Mesenchymal stem cell (in vitro differentiated cells and primary cell): ENCODE data around the gene ZZZ3.
A peak's percentile ranks its signal among the peaks of the same experiment; 100 is the strongest.
"Not testable (repeated sequence)": the region's sequence is repeated elsewhere in the genome, so short reads cannot be mapped to it uniquely, and the experiment has no call there.

Source experiments
- DNase-seq: peaks from one replicate; pipeline ENCODE4 v3.0.0-alpha.2; 2013
- H2AFZ ChIP-seq: one replicate; pipeline ENCODE4 v1.6.1; 2013; ENCODE audit warnings: low read depth, mild to moderate bottlenecking, control low read depth, inconsistent platforms, low read length, moderate library complexity
- H2AK5ac ChIP-seq: 2 replicates; pipeline ENCODE4 v1.6.1; 2013; ENCODE audit warnings: low read length, moderate library complexity, mild to moderate bottlenecking, inconsistent platforms; ENCODE audit not compliant: severe bottlenecking
- H2BK120ac ChIP-seq: one replicate; pipeline ENCODE4 v1.6.1; 2013; ENCODE audit warnings: low read depth, mild to moderate bottlenecking, inconsistent platforms, low read length, moderate library complexity
- H2BK12ac ChIP-seq, 2 experiments: one replicate each; pipeline ENCODE4 v1.6.1; 2013; ENCODE audit warnings: inconsistent platforms in 2 of 2, low read length in 2 of 2, mild to moderate bottlenecking in 2 of 2, moderate library complexity in 2 of 2, control low read depth in 1 of 2
- H2BK15ac ChIP-seq: one replicate; pipeline ENCODE4 v1.6.1; 2013; ENCODE audit warnings: mild to moderate bottlenecking, low read depth, inconsistent platforms; ENCODE audit not compliant: poor library complexity, severe bottlenecking
- H2BK5ac ChIP-seq: 2 replicates; pipeline ENCODE4 v1.6.1; 2013; ENCODE audit warnings: low read depth, mild to moderate bottlenecking, low read length, control low read depth, inconsistent platforms; ENCODE audit not compliant: poor library complexity, severe bottlenecking
- H3K14ac ChIP-seq, 2 experiments: one replicate each; pipeline ENCODE4 v1.6.1; 2013; ENCODE audit warnings: inconsistent platforms in 2 of 2, low read length in 2 of 2, control low read depth in 1 of 2, mild to moderate bottlenecking in 1 of 2, moderate library complexity in 1 of 2
- H3K18ac ChIP-seq, 2 experiments: one replicate each; pipeline ENCODE4 v1.6.1; 2013; ENCODE audit warnings: inconsistent platforms in 2 of 2, low read length in 2 of 2, control low read depth in 1 of 2, low read depth in 1 of 2, mild to moderate bottlenecking in 1 of 2
- H3K23ac ChIP-seq, 2 experiments: one replicate each; pipeline ENCODE4 v1.6.1; 2013; ENCODE audit warnings: inconsistent platforms in 2 of 2, low read length in 2 of 2, mild to moderate bottlenecking in 2 of 2, moderate library complexity in 2 of 2, control low read depth in 1 of 2
- H3K27ac ChIP-seq: 2 replicates; pipeline ENCODE4 v1.5.1; 2013; ENCODE audit warnings: mild to moderate bottlenecking, moderate library complexity, low read length, control low read depth, inconsistent platforms; ENCODE audit not compliant: poor library complexity, severe bottlenecking
- H3K27me3 ChIP-seq, 2 experiments: 2 replicates each; pipeline versions ENCODE4 v1.6.1 to v1.7.0; 2013; ENCODE audit warnings: low read length in 2 of 2, mild to moderate bottlenecking in 2 of 2, moderate library complexity in 2 of 2, control low read depth in 1 of 2, inconsistent platforms in 1 of 2; ENCODE audit not compliant: control insufficient read depth in 1 of 2, insufficient read depth in 1 of 2
- H3K36me3 ChIP-seq, 2 experiments: 2 replicates each; pipeline versions ENCODE4 v1.6.1 to v1.7.0; 2013; ENCODE audit warnings: low read length in 2 of 2, control low read depth in 1 of 2, inconsistent platforms in 1 of 2, low read depth in 1 of 2, mild to moderate bottlenecking in 1 of 2; ENCODE audit not compliant: insufficient read depth in 2 of 2, control insufficient read depth in 1 of 2
- H3K4ac ChIP-seq, 2 experiments: one replicate each; pipeline ENCODE4 v1.6.1; 2013; ENCODE audit warnings: inconsistent platforms in 2 of 2, low read length in 2 of 2, mild to moderate bottlenecking in 2 of 2, moderate library complexity in 2 of 2, control low read depth in 1 of 2, low read depth in 1 of 2
- H3K4me1 ChIP-seq: 2 replicates; pipeline ENCODE4 v1.6.1; 2013; ENCODE audit warnings: low read depth, low read length, control low read depth; ENCODE audit not compliant: control insufficient read depth, insufficient read depth
- H3K4me2 ChIP-seq: 2 replicates; pipeline ENCODE4 v1.6.1; 2013; ENCODE audit warnings: low read length, mild to moderate bottlenecking, inconsistent platforms; ENCODE audit not compliant: poor library complexity, severe bottlenecking
- H3K4me3 ChIP-seq, 2 experiments: 2 replicates each; pipeline versions ENCODE4 v1.5.1 to v1.7.0; 2013; ENCODE audit warnings: low read length in 2 of 2, mild to moderate bottlenecking in 2 of 2, control low read depth in 1 of 2, low read depth in 1 of 2; ENCODE audit not compliant: insufficient read depth in 1 of 2
- H3K79me1 ChIP-seq: replicated peaks from 2 replicates; pipeline ENCODE4 v1.6.1; 2013; ENCODE audit warnings: mild to moderate bottlenecking, control low read depth, low read length, inconsistent platforms; ENCODE audit not compliant: poor library complexity, severe bottlenecking
- H3K9ac ChIP-seq: 2 replicates; pipeline ENCODE4 v1.7.0; 2013; ENCODE audit warnings: mild to moderate bottlenecking, low read length, moderate library complexity
- H3K9me3 ChIP-seq: 2 replicates; pipeline ENCODE4 v1.7.0; 2013; ENCODE audit warnings: mild to moderate bottlenecking, low read length; ENCODE audit not compliant: control insufficient read depth
- H4K8ac ChIP-seq: one replicate; pipeline ENCODE4 v1.6.1; 2013; ENCODE audit warnings: inconsistent platforms, mild to moderate bottlenecking, low read length, moderate library complexity
- H4K91ac ChIP-seq: one replicate; pipeline ENCODE4 v1.6.1; 2013; ENCODE audit warnings: mild to moderate bottlenecking, low read length, inconsistent platforms
- WGBS: methylation state at CpG from one replicate; pipeline ENCODE4 v1.1.7; 2013; ENCODE audit warnings: mixed read lengths; 5-methylcytosine and 5-hydroxymethylcytosine counted together

The ZZZ3 gene

DNA sequence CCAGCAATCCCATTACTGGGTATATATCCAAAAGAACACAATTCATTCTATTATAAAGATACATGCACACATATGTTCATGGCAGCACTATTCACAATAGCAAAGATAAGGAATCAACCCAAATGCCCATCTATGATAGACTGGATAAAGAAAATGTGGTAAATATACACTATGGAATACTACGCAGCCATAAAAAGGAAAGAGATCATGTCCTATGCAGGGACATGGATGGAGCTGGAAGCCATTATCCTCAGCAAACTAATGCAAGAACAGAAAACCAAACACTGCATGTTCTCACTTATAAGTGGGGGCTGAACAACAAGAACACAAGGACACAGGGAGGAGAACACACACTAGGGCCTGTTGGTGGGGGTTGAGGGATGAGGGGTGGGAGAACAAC lies 17.2 kb upstream of the ZZZ3 start:
- H3K27me3 ChIP-seq = not testable (repeated sequence)
- 100% methylated on average over 1 of the region's 1 CpG for WGBS

GRCh38 chr1:77697441-77697840 lies 15.0 kb upstream of the ZZZ3 start:
- H2BK15ac ChIP-seq = no peak overlapping the region
- no peak overlapping the region for H2BK120ac ChIP-seq
- no peak overlapping the region for H2BK12ac ChIP-seq
- no peak overlapping the region for H3K4me2 ChIP-seq
- WGBS = 100% methylated on average over 2 of the region's 3 CpGs
- no peak overlapping the region for H3K18ac ChIP-seq
- H3K4ac ChIP-seq = no peak overlapping the region
- H3K9me3 ChIP-seq = no peaks in the 10 kb centered on the region
- no peak overlapping the region for H2AK5ac ChIP-seq
- H3K4me1 ChIP-seq = no peaks in the 10 kb centered on the region
- no peaks in the 10 kb centered on the region for H3K27me3 ChIP-seq
- H4K8ac ChIP-seq = no peak overlapping the region
- no peak overlapping the region for H3K23ac ChIP-seq
- H3K14ac ChIP-seq = no peak overlapping the region
- no peak overlapping the region for H3K4me3 ChIP-seq
- no peak overlapping the region for H3K27ac ChIP-seq
- H3K9ac ChIP-seq = no peak overlapping the region
- H2BK5ac ChIP-seq = no peak overlapping the region
- peaks cover 5% of the 10 kb centered on the region for H3K79me1 ChIP-seq
- no peak for DNase-seq
- peaks cover 12 to 71% of the 10 kb centered on the region in 2 experiments for H3K36me3 ChIP-seq
- no peak overlapping the region for H4K91ac ChIP-seq
- no peak overlapping the region for H2AFZ ChIP-seq

More for the DNA sequence above, 17.2 kb upstream of the ZZZ3 start:
- DNase-seq, H2AK5ac ChIP-seq, H3K4me1 ChIP-seq, H3K18ac ChIP-seq, H3K23ac ChIP-seq, H3K79me1 ChIP-seq, H3K4me2 ChIP-seq, H3K4ac ChIP-seq, H2BK5ac ChIP-seq, H3K27ac ChIP-seq, H3K9ac ChIP-seq, H4K8ac ChIP-seq, H4K91ac ChIP-seq, H2AFZ ChIP-seq, H3K14ac ChIP-seq, H3K9me3 ChIP-seq, H2BK12ac ChIP-seq, H2BK15ac ChIP-seq, H3K4me3 ChIP-seq, H2BK120ac ChIP-seq: not testable (repeated sequence)
- peaks cover 9 to 60% of the 10 kb centered on the region in 2 experiments for H3K36me3 ChIP-seq

GRCh38 chr1:77688939-77689338 lies 6.5 kb upstream of the ZZZ3 start:
- no peak overlapping the region for H2BK12ac ChIP-seq
- H3K4me1 ChIP-seq = peaks cover 1% of the 10 kb centered on the region
- H2AFZ ChIP-seq = no peak overlapping the region
- no peak overlapping the region for H3K9ac ChIP-seq
- no peak overlapping the region for H3K4me3 ChIP-seq
- H3K36me3 ChIP-seq = peaks cover 8 to 25% of the 10 kb centered on the region in 2 experiments
- H3K14ac ChIP-seq = no peak overlapping the region
- H3K23ac ChIP-seq = no peak overlapping the region
- H3K4me2 ChIP-seq = no peak overlapping the region
- no peak overlapping the region for H3K27ac ChIP-seq
- peaks cover 5% of the 10 kb centered on the region for H3K79me1 ChIP-seq
- no peak overlapping the region for H2AK5ac ChIP-seq
- DNase-seq = no peak
- no peak overlapping the region for H2BK15ac ChIP-seq
- no peak overlapping the region for H3K18ac ChIP-seq
- WGBS = 95% methylated on average over 3 of the region's 3 CpGs
- no peak overlapping the region for H4K8ac ChIP-seq
- H3K9me3 ChIP-seq = no peaks in the 10 kb centered on the region
- H2BK5ac ChIP-seq = no peak overlapping the region
- H3K4ac ChIP-seq = no peak overlapping the region
- no peak overlapping the region for H2BK120ac ChIP-seq
- H3K27me3 ChIP-seq = no peaks in the 10 kb centered on the region
- no peak overlapping the region for H4K91ac ChIP-seq

GRCh38 chr1:77687519-77687906 lies 5.1 kb upstream of the ZZZ3 start:
- WGBS = 35% methylated on average over 20 of the region's 21 CpGs
- H3K4ac ChIP-seq = no peak overlapping the region
- H3K79me1 ChIP-seq = peaks cover 2% of the 10 kb centered on the region

More at GRCh38 chr1:77687519-77687906, 5.1 kb upstream of the ZZZ3 start:
- Histone ChIP-seq H3K27ac (no peak overlapping the region), H2AK5ac (no peak overlapping the region), H3K4me2 (no peak overlapping the region), H3K27me3 (no peaks in the 10 kb centered on the region), H2BK120ac (no peak overlapping the region), H2BK15ac (no peak overlapping the region), H3K4me3 (no peak overlapping the region), H3K23ac (no peak overlapping the region), H3K9me3 (no peaks in the 10 kb centered on the region), H3K4me1 (peaks cover 5% of the 10 kb centered on the region), H2BK5ac (no peak overlapping the region), H3K14ac (no peak overlapping the region), H2AFZ (no peak overlapping the region), H4K8ac (peak overlapping the region; percentile 30), H3K36me3 (peaks cover 8 to 13% of the 10 kb centered on the region in 2 experiments), H4K91ac (no peak overlapping the region), H2BK12ac (peak overlapping the region in 1 of 2 experiments; percentile 42), H3K18ac (no peak overlapping the region), H3K9ac (no peak overlapping the region)
- DNase-seq = peak; percentile 49
